Measurements from ENCODE around the gene ZNF710. TPM values are rescaled to one million over a fixed set of nuclear protein-coding genes. Genes with fewer than 3 reads are reported as not detected.

Gene ZNF710
- total and polyA plus RNA-seq, 2 of the 13 experiments (the other 11 are each of a cell fraction or from before 2014, with no cell fraction given): 4.7 to 20.6 TPM

DNA sequence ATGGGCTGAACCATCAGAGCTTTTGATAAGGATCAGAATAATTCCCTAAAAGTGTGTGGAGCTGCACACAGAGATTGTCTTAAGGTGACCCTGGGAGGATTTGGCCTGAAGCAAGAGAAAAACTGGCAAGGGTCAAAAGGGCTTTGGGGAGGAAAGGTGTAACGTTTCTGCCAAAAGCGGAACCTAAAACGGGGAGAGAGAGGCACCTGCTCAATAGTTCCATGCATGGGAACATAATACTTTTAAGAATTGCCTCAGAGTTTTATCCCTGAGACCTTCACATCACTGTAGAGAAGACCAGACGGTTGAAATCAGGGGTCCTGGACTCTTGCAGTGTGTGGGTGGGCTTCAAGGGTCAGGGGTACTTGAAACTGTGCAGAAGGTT is 5.9 kb downstream of the ZNF710 start (continued):
- TF ChIP-seq, protein P1, sequence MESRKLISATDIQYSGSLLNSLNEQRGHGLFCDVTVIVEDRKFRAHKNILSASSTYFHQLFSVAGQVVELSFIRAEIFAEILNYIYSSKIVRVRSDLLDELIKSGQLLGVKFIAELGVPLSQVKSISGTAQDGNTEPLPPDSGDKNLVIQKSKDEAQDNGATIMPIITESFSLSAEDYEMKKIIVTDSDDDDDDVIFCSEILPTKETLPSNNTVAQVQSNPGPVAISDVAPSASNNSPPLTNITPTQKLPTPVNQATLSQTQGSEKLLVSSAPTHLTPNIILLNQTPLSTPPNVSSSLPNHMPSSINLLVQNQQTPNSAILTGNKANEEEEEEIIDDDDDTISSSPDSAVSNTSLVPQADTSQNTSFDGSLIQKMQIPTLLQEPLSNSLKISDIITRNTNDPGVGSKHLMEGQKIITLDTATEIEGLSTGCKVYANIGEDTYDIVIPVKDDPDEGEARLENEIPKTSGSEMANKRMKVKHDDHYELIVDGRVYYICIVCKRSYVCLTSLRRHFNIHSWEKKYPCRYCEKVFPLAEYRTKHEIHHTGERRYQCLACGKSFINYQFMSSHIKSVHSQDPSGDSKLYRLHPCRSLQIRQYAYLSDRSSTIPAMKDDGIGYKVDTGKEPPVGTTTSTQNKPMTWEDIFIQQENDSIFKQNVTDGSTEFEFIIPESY (CRISPR knock-in tag; IDR thresholded peaks at IDR 0.05): no peak
- TF ChIP-seq KLF6 (CRISPR knock-in tag; IDR thresholded peaks at IDR 0.05) (no peak), ZSCAN21 (CRISPR knock-in tag; IDR thresholded peaks at IDR 0.05; ENCODE audit: borderline replicate concordance) (no peak), NR2C2 (CRISPR knock-in tag; IDR thresholded peaks at IDR 0.05; ENCODE audit: borderline replicate concordance) (no peak), DR1 (CRISPR knock-in tag; IDR thresholded peaks at IDR 0.05) (no peak), DNMT1 (CRISPR knock-in tag; IDR thresholded peaks at IDR 0.05) (no peak), RFXANK (CRISPR knock-in tag; IDR thresholded peaks at IDR 0.05) (no peak)
- TF ChIP-seq, protein P2, sequence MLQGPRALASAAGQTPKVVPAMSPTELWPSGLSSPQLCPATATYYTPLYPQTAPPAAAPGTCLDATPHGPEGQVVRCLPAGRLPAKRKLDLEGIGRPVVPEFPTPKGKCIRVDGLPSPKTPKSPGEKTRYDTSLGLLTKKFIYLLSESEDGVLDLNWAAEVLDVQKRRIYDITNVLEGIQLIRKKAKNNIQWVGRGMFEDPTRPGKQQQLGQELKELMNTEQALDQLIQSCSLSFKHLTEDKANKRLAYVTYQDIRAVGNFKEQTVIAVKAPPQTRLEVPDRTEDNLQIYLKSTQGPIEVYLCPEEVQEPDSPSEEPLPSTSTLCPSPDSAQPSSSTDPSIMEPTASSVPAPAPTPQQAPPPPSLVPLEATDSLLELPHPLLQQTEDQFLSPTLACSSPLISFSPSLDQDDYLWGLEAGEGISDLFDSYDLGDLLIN (CRISPR knock-in tag; IDR thresholded peaks at IDR 0.05; ENCODE audit: borderline replicate concordance): no peak
- TF ChIP-seq, protein P3, sequence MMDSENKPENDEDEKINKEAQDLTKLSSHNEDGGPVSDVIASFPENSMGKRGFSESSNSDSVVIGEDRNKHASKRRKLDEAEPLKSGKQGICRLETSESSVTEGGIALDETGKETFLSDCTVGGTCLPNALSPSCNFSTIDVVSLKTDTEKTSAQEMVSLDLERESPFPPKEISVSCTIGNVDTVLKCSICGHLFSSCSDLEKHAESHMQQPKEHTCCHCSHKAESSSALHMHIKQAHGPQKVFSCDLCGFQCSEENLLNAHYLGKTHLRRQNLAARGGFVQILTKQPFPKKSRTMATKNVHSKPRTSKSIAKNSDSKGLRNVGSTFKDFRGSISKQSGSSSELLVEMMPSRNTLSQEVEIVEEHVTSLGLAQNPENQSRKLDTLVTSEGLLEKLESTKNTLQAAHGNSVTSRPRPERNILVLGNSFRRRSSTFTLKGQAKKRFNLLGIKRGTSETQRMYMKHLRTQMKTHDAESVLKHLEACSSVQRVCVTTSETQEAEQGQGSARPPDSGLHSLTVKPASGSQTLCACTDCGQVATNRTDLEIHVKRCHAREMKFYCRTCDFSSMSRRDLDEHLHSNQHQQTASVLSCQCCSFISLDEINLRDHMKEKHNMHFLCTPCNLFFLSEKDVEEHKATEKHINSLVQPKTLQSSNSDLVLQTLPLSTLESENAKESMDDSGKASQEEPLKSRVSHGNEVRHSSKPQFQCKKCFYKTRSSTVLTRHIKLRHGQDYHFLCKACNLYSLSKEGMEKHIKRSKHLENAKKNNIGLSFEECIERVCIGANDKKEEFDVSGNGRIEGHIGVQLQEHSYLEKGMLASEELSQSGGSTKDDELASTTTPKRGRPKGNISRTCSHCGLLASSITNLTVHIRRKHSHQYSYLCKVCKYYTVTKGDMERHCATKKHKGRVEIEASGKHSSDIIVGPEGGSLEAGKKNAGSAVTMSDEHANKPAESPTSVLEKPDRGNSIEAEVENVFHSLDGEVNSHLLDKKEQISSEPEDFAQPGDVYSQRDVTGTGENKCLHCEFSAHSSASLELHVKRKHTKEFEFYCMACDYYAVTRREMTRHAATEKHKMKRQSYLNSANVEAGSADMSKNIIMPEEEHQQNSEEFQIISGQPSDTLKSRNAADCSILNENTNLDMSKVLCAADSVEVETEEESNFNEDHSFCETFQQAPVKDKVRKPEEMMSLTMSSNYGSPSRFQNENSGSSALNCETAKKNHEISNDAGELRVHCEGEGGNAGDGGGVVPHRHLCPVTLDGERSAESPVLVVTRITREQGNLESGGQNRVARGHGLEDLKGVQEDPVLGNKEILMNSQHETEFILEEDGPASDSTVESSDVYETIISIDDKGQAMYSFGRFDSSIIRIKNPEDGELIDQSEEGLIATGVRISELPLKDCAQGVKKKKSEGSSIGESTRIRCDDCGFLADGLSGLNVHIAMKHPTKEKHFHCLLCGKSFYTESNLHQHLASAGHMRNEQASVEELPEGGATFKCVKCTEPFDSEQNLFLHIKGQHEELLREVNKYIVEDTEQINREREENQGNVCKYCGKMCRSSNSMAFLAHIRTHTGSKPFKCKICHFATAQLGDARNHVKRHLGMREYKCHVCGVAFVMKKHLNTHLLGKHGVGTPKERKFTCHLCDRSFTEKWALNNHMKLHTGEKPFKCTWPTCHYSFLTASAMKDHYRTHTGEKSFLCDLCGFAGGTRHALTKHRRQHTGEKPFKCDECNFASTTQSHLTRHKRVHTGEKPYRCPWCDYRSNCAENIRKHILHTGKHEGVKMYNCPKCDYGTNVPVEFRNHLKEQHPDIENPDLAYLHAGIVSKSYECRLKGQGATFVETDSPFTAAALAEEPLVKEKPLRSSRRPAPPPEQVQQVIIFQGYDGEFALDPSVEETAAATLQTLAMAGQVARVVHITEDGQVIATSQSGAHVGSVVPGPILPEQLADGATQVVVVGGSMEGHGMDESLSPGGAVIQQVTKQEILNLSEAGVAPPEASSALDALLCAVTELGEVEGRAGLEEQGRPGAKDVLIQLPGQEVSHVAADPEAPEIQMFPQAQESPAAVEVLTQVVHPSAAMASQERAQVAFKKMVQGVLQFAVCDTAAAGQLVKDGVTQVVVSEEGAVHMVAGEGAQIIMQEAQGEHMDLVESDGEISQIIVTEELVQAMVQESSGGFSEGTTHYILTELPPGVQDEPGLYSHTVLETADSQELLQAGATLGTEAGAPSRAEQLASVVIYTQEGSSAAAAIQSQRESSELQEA (CRISPR knock-in tag; IDR thresholded peaks at IDR 0.05; ENCODE audit: not compliant biosample characterization): no peak

Data from HepG2 (cell line).